PFSK-1 (cell line): ENCODE data around the gene BRIP1.

Source experiments
- FOXP2 ChIP-seq: optimal IDR thresholded peaks from 2 replicates; pipeline ENCODE3; 2011; ENCODE audit warnings: borderline replicate concordance, control low read depth, inconsistent platforms; ENCODE audit not compliant: insufficient read depth; ENCODE audit errors: extremely low read length, extremely low read depth
- POLR2AphosphoS5 ChIP-seq: IDR thresholded peaks from 2 replicates; pipeline ENCODE4 v1.6.1; 2012; ENCODE audit warnings: low read depth, mild to moderate bottlenecking, control low read depth, low read length, moderate library complexity
- REST ChIP-seq, 2 experiments: IDR thresholded peaks; 2 replicates each; pipeline versions ENCODE4 v1.6.1 to v1.8.0; 2011 to 2012; ENCODE audit warnings: low read depth in 2 of 2, low read length in 2 of 2, control low read depth in 1 of 2, inconsistent platforms in 1 of 2, mild to moderate bottlenecking in 1 of 2, moderate library complexity in 1 of 2; ENCODE audit not compliant: insufficient read depth in 1 of 2
- SIN3A ChIP-seq: IDR thresholded peaks from 2 replicates; pipeline ENCODE4 v1.6.1; 2012; ENCODE audit warnings: mild to moderate bottlenecking, low read length, moderate library complexity, borderline replicate concordance; ENCODE audit not compliant: insufficient read depth
- TAF1 ChIP-seq: IDR thresholded peaks from 2 replicates; pipeline ENCODE4 v1.6.1; 2012; ENCODE audit warnings: low read length, control low read depth, borderline replicate concordance; ENCODE audit not compliant: insufficient read depth

- TF ChIP-seq TAF1 (no peak), POLR2AphosphoS5 (no peak), REST (IDR thresholded peaks at IDR 0.05; ENCODE audit: insufficient read depth in 1 of 2, low read depth in 2 of 2, low read length in 2 of 2) (no peak), SIN3A (no peak), FOXP2 (no peak)
Measured at GRCh38 chr17:61842899-61843298, 20.4 kb downstream of the BRIP1 start.
